ENCODE data around the gene TST. TPM values are rescaled to one million over a fixed set of nuclear protein-coding genes. Genes with fewer than 3 reads are reported as not detected.

Gene TST
- total and polyA plus RNA-seq, 2 donors (not counting 3 experiments of a cell fraction or from before 2014, with no cell fraction given): 39.2 to 95.1 TPM

GRCh38 chr22:37002633-37003032 is 16.6 kb downstream of the TST start:
- Histone ChIP-seq H2AFZ (ENCODE audit: low read depth, low read length) (no peak overlapping the region), H3K9me3 (replicated peaks; ENCODE audit: control insufficient read depth, insufficient read depth, low read length) (no peaks in the 10 kb centered on the region), H3K36me3 (ENCODE audit: control insufficient read depth in 2 of 2, extremely low read depth in 1 of 2, insufficient read depth in 2 of 2, low read length in 2 of 2) (no peaks in the 10 kb centered on the region), H3K79me2 (ENCODE audit: control insufficient read depth, insufficient read depth, low read length) (no peaks in the 10 kb centered on the region), H3K9me1 (replicated peaks; ENCODE audit: control insufficient read depth, extremely low read depth, insufficient read depth, low read length) (no peaks in the 10 kb centered on the region), H3K4me2 (ENCODE audit: insufficient read depth, low read length) (no peak overlapping the region), H3K27ac (ENCODE audit: insufficient read depth, low read depth, low read length) (no peak overlapping the region), H3K27me3 (ENCODE audit: control insufficient read depth in 2 of 2, insufficient read depth in 2 of 2, low read length in 2 of 2) (peaks cover 14 to 19% of the 10 kb centered on the region in 2 experiments), H3K4me1 (ENCODE audit: control insufficient read depth, extremely low read depth, insufficient read depth, low read length) (peaks cover 1% of the 10 kb centered on the region), H3K9ac (replicated peaks; ENCODE audit: extremely low read depth, insufficient read depth, low read length) (no peak overlapping the region), H3K4me3 (replicated peaks in 1 of 3; ENCODE audit: insufficient read depth in 1 of 3, low read depth in 1 of 3, low read length in 3 of 3) (no peak overlapping the region), H4K20me1 (replicated peaks; ENCODE audit: control insufficient read depth, extremely low read depth, insufficient read depth, low read length) (no peaks in the 10 kb centered on the region)
- dilution Hi-C loops (cut with MboI; ENCODE audit: extremely low pct_ligation_motif_present, low sequenced_read_pairs): no loop called here
- intact Hi-C loops (cut with micrococcal nuclease): no loop called here
- BruUV-seq (replicated peaks): no TSS peak
- ChIA-PET CTCF (no interaction called here), POLR2A (no interaction called here)
- DNase-seq (ENCODE audit: low read depth, low spot score) (no peak), FAIRE-seq (no peak)
- TF ChIP-seq, protein P1, sequence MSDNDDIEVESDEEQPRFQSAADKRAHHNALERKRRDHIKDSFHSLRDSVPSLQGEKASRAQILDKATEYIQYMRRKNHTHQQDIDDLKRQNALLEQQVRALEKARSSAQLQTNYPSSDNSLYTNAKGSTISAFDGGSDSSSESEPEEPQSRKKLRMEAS (IDR thresholded peaks at IDR 0.05; ENCODE audit: insufficient read depth, insufficient read length): no peak
- no peak for TF ChIP-seq EZH2 (IDR thresholded peaks at IDR 0.05; ENCODE audit: borderline replicate concordance, low read depth, low read length, severe bottlenecking)
- TF ChIP-seq FOS (IDR thresholded peaks at IDR 0.05; ENCODE audit: borderline replicate concordance, insufficient read depth, low read length): no peak
- no peak for TF ChIP-seq MYC (IDR thresholded peaks at IDR 0.05; ENCODE audit: low read depth, low read length)
- no peak for TF ChIP-seq JUN (IDR thresholded peaks at IDR 0.05; ENCODE audit: borderline replicate concordance, insufficient read depth, insufficient read length, low read depth)
- TF ChIP-seq, protein P2, sequence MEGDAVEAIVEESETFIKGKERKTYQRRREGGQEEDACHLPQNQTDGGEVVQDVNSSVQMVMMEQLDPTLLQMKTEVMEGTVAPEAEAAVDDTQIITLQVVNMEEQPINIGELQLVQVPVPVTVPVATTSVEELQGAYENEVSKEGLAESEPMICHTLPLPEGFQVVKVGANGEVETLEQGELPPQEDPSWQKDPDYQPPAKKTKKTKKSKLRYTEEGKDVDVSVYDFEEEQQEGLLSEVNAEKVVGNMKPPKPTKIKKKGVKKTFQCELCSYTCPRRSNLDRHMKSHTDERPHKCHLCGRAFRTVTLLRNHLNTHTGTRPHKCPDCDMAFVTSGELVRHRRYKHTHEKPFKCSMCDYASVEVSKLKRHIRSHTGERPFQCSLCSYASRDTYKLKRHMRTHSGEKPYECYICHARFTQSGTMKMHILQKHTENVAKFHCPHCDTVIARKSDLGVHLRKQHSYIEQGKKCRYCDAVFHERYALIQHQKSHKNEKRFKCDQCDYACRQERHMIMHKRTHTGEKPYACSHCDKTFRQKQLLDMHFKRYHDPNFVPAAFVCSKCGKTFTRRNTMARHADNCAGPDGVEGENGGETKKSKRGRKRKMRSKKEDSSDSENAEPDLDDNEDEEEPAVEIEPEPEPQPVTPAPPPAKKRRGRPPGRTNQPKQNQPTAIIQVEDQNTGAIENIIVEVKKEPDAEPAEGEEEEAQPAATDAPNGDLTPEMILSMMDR (IDR thresholded peaks at IDR 0.05; ENCODE audit: extremely low read depth in 1 of 2, insufficient read depth in 1 of 2, low read depth in 1 of 2, low read length in 2 of 2): no peak
- TF ChIP-seq POLR2A (IDR thresholded peaks at IDR 0.05; ENCODE audit: low read depth, low read length): no peak
- no peak for TF ChIP-seq GATA2 (IDR thresholded peaks at IDR 0.05; ENCODE audit: insufficient read depth, insufficient read length, low read depth, low read length)
- TF ChIP-seq POLR2AphosphoS5 (IDR thresholded peaks at IDR 0.05; ENCODE audit: insufficient read depth, low read depth, low read length): no peak
